A673 (cell line): Measurements from ENCODE around the gene CEP89. TPM values are rescaled to one million over a fixed set of nuclear protein-coding genes. Genes with fewer than 3 reads are reported as not detected.

Experiments
- BruUV-seq: library from RNA; stranded (reverse); fragments of 400-500 nt; replicated peaks from 2 replicates; lab custom pipeline; 2021; lab: Mats Ljungman, UMichigan
- CTCF ChIA-PET: fragments of 300-600 bp; sonication (Branson Sonifier 250); formaldehyde crosslinking; loops from one replicate; lab custom pipeline; 2022; ENCODE audit warnings: antibody characterized with exemption; lab: Charles Lee
- POLR2A ChIA-PET: fragments of 300-600 bp; sonication (Branson Sonifier 250); formaldehyde crosslinking; loops from one replicate; lab custom pipeline; 2022; ENCODE audit warnings: antibody characterized with exemption; ENCODE audit not compliant: low non-redundant PET; lab: Charles Lee
- DNase-seq: peaks from one replicate; pipeline ENCODE4 v3.0.0-alpha.2; 2015; ENCODE audit warnings: low spot score
- H3K27ac ChIP-seq: fragments of 200-600 bp; sonication (generic); 2 replicates; pipeline ENCODE4 v1.5.1; 2016; ENCODE audit warnings: mixed run types, low read depth, mild to moderate bottlenecking, mixed read lengths, antibody characterized with exemption, low read length; ENCODE audit not compliant: poor library complexity, severe bottlenecking
- H3K27me3 ChIP-seq: fragments of 200-600 bp; sonication (generic); replicated peaks from 2 replicates; pipeline ENCODE4 v1.6.1; 2017; ENCODE audit warnings: mixed run types, low read depth, mild to moderate bottlenecking, mixed read lengths, antibody characterized with exemption, low read length; ENCODE audit not compliant: insufficient read depth, poor library complexity
- H3K36me3 ChIP-seq: fragments of 200-600 bp; sonication (generic); 2 replicates; pipeline ENCODE4 v1.6.1; 2016; ENCODE audit warnings: mixed run types, mild to moderate bottlenecking, mixed read lengths, antibody characterized with exemption, low read length; ENCODE audit not compliant: insufficient read depth, poor library complexity, severe bottlenecking
- H3K4me1 ChIP-seq: fragments of 200-600 bp; sonication (generic); 2 replicates; pipeline ENCODE4 v1.6.1; 2017; ENCODE audit warnings: mixed run types, mild to moderate bottlenecking, mixed read lengths, antibody characterized with exemption, low read length; ENCODE audit not compliant: insufficient read depth, poor library complexity, severe bottlenecking
- H3K4me3 ChIP-seq: fragments of 200-600 bp; sonication (generic); 2 replicates; pipeline ENCODE4 v1.5.1; 2016; ENCODE audit warnings: low read depth, mixed run types, mild to moderate bottlenecking, mixed read lengths, low read length; ENCODE audit not compliant: poor library complexity, severe bottlenecking
- H3K9me3 ChIP-seq: fragments of 200-600 bp; sonication (generic); 2 replicates; pipeline ENCODE4 v1.6.1; 2016; ENCODE audit warnings: mixed run types, low read depth, mild to moderate bottlenecking, mixed read lengths, antibody characterized with exemption, low read length; ENCODE audit not compliant: poor library complexity, severe bottlenecking
- EZH2 ChIP-seq: fragments of 200-600 bp; sonication (generic); IDR thresholded peaks from 2 replicates; pipeline ENCODE4 v1.6.1; 2017; ENCODE audit warnings: borderline replicate concordance, low read depth, mild to moderate bottlenecking, mixed read lengths, antibody characterized with exemption, low read length; ENCODE audit not compliant: poor library complexity, severe bottlenecking
- intact Hi-C: fragments of 100-400 bp; cut with micrococcal nuclease; formaldehyde crosslinking; loops from one replicate; pipeline ENCODE4 v1.10.0; 2022; ENCODE audit not compliant: unreplicated experiment
- total RNA-seq: library from RNA; stranded (reverse); gene quantifications from 2 replicates; pipeline ENCODE4 v1.2.3, GENCODE V29; 2021
- TF ChIP-seq, protein P1 (sequence below): fragments of 300-800, 200-600 bp; sonication (generic); conservative IDR thresholded peaks from 2 replicates; pipeline ENCODE4 v1.5.1; 2017; ENCODE audit warnings: low read depth, mild to moderate bottlenecking, antibody characterized with exemption, low read length, moderate library complexity, mixed read lengths

The CEP89 gene
- total RNA-seq, 1 experiment from 2014 or later: 47.2 TPM

DNA sequence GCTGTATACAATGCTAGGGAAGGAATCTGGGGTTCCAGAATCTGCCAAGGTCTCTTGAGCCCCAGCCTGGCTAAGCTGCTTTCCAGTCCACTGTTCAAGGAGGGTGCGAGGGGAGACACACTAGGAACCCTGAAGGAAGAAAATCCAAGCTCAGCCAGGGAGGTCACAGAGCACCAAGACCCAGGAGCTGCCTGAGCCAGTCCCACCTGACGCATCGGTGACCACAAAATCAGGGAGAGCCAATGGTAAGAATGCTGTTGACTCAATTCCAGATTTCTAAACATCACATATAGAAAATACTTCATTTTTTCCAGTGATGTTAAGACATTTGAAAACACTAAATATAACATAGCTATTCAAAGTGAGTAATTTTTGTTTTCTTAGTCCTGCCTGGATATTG lies 50.1 kb downstream of the CEP89 start:
- POLR2A ChIA-PET: no interaction called here
- Histone ChIP-seq H3K27ac (no peak overlapping the region), H3K36me3 (no peaks in the 10 kb centered on the region), H3K4me1 (no peaks in the 10 kb centered on the region), H3K4me3 (no peak overlapping the region), H3K27me3 (no peaks in the 10 kb centered on the region), H3K9me3 (no peaks in the 10 kb centered on the region)
- intact Hi-C loops: no loop called here
- CTCF ChIA-PET: no interaction called here
- no peak for TF ChIP-seq EZH2
- TF ChIP-seq, protein P1, sequence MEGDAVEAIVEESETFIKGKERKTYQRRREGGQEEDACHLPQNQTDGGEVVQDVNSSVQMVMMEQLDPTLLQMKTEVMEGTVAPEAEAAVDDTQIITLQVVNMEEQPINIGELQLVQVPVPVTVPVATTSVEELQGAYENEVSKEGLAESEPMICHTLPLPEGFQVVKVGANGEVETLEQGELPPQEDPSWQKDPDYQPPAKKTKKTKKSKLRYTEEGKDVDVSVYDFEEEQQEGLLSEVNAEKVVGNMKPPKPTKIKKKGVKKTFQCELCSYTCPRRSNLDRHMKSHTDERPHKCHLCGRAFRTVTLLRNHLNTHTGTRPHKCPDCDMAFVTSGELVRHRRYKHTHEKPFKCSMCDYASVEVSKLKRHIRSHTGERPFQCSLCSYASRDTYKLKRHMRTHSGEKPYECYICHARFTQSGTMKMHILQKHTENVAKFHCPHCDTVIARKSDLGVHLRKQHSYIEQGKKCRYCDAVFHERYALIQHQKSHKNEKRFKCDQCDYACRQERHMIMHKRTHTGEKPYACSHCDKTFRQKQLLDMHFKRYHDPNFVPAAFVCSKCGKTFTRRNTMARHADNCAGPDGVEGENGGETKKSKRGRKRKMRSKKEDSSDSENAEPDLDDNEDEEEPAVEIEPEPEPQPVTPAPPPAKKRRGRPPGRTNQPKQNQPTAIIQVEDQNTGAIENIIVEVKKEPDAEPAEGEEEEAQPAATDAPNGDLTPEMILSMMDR: no peak
- BruUV-seq: no TSS peak
- DNase-seq: no peak

DNA sequence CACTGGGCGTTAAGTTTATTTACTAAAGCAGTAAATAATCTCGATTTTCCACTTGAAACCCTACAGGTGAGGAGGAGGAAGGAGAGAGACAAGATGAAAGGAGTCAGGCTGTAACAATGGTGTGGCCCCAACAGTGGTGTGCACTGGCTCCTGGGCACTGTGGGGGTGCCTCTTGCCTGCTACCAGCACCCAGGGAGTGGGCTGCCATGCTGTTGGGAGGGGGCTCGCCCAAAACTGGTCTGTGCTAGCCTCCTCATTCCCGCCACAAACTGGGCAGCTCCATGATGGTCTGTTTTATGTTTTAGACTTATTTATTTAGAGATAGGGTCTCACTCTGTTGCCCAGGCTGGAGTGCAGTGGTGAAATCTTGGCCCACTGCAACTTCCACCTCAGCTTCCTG lies 52.4 kb downstream of the CEP89 start:
- POLR2A ChIA-PET: no interaction called here

DNA sequence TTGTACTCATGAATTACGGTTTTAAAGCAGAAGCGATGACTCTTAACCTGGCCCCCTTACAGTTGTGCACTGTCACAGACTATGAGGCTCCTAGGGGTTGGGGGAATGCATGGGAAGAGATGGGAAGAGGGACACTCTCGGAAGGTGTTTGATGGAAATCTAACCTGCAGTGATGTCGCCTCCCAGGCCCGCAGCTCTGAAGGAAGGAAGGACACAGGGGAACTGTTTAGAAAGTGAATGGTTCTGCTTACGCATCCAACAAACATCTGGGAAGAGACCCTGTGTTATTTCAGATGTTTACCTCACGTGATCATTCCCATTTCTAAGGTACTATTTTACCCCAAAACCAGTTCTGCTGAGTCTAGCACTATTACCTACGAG lies 54.2 kb downstream of the CEP89 start:
- no peak overlapping the region for H3K4me3 ChIP-seq
- TF ChIP-seq EZH2: no peak
- TF ChIP-seq, protein P1: no peak
- no peaks in the 10 kb centered on the region for H3K9me3 ChIP-seq
- H3K36me3 ChIP-seq: peaks cover 7% of the 10 kb centered on the region
- H3K27me3 ChIP-seq: no peaks in the 10 kb centered on the region
- ChIA-PET POLR2A (no interaction called here), CTCF (no interaction called here)
- no peaks in the 10 kb centered on the region for H3K4me1 ChIP-seq
- BruUV-seq: no TSS peak
- no peak overlapping the region for H3K27ac ChIP-seq
- intact Hi-C loops: no loop called here
- no peak for DNase-seq

More for the DNA sequence above, 52.4 kb downstream of the CEP89 start:
- H3K27ac ChIP-seq: no peak overlapping the region
- BruUV-seq: no TSS peak
- no peaks in the 10 kb centered on the region for H3K9me3 ChIP-seq
- TF ChIP-seq, protein P1: no peak
- TF ChIP-seq EZH2: no peak
- DNase-seq: no peak
- CTCF ChIA-PET: no interaction called here
- H3K36me3 ChIP-seq: peaks cover 7% of the 10 kb centered on the region
- H3K27me3 ChIP-seq: no peaks in the 10 kb centered on the region
- intact Hi-C loops: no loop called here
- no peak overlapping the region for H3K4me3 ChIP-seq
- no peaks in the 10 kb centered on the region for H3K4me1 ChIP-seq
